ENCODE data around the gene ACER3.

ACER3 gene

DNA sequence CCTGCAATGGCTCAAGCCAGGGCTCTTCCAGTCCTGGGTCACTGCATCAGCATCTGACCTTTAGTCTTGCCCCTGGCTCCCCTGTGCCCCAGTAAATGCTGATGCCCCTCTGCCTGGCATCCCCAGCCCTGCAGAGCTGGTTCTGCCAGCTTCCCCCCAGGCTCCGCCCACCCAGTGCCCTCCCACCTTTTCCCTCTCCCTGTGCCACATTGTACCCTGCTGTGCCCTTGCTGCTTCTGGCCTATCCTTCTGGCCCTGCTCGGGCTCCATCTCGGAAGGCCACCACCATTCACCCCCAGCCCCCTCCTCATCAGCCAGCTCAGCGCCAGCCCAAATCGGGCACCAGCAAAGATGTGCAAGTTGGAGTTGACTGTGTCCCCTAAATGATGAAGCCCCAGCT lies 213.5 kb downstream of the ACER3 start:
- no peak for DNase-seq (ENCODE audit: low spot score)

DNA sequence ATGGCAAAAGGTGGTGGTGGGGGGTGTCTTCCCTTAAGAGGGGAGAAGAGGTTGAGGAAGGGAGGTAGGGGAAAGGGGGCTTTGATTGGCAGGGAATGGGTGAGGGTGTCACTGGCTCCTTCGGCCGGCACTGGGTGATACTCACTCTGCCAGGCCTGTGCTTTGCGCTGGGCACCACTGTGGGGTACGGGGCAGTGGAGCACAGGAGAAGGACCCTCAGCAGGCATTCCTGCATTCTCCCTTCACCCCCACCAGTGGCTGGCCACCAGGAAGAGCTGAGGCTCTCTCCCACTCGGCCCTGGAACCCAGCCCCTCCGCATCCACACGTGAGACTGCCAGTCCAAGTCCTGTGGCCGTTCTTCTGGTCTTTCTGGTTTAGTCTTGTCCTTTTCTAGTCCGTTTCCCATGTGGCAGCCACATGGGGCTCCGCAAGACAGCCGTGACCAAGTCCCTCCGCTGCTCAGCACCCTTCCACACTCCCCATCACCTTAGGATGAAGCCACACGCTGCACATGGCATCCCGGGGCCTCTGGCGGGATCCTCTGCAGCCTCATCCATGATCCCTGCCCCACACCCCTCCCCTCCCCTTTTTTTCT lies 214.0 kb downstream of the ACER3 start:
- DNase-seq (ENCODE audit: low spot score), result no peak

DNA sequence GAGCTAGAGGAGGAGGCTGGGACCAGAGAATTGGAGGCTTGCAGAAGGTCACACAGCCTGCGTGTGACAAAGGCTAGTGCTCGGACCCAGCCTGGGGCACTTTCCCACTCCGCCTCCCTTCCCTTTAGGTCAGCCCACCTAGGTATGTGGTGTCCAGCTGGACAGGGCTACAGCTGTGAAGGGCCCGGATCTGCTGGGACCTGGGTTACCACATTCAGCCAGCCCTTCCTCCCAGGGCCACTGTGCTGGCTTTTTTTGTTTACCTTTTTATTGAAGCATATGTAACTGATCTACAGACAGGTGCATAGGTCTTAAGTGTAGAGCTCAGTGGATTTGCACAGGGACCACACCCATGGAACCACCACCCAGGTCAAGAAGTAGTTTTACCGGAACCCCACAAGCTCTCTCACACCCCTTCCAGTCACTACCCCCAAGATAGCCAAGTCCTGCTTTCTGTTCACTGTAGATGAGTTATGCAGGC lies 214.7 kb downstream of the ACER3 start:
- DNase-seq (ENCODE audit: low spot score), result no peak
